HG03575 (cell line): ENCODE measurements around the gene FLAD1.
"Not testable (repeated sequence)": the region's sequence is repeated elsewhere in the genome, so short reads cannot be mapped to it uniquely, and the experiment has no call there.

Source experiments
- ATAC-seq: cut with Tn5 transposase; IDR thresholded peaks from one replicate; pipeline ENCODE4 v1.9.1; 2021; ENCODE audit not compliant: unreplicated experiment, insufficient number of reproducible peaks, low FRiP score; ENCODE audit errors: extremely low read depth

FLAD1 gene

GRCh38 chr1:154983776-154984466 lies 777 bp downstream of the FLAD1 start:
- ATAC-seq: no peak

GRCh38 chr1:154986736-154987135 lies 3.6 kb downstream of the FLAD1 start:
- ATAC-seq: not testable (repeated sequence)

GRCh38 chr1:154987326-154987725 lies 4.2 kb downstream of the FLAD1 start:
- ATAC-seq: no peak

- ATAC-seq: no peak
Observed at GRCh38 chr1:154988058-154988954, 5.2 kb downstream of the FLAD1 start.

- no peak for ATAC-seq
Observed at GRCh38 chr1:154989195-154989860, 6.2 kb downstream of the FLAD1 start.

- no peak for ATAC-seq
Observed at GRCh38 chr1:154990276-154990675, 7.1 kb downstream of the FLAD1 start.

- ATAC-seq: no peak
Observed at GRCh38 chr1:154992721-154993571, 9.8 kb downstream of the FLAD1 start.

- ATAC-seq: no peak
Observed at GRCh38 chr1:154993572-154994268, 10.6 kb downstream of the FLAD1 start, which contains the start of gene LENEP. TSS of gene LENEP (plus strand) at chr1:154993586. CDS start at chr1:154993608, 22 bp downstream.

- no peak for ATAC-seq
Observed at GRCh38 chr1:154994269-154994587, 11.1 kb downstream of the FLAD1 start.

- ATAC-seq: no peak
Observed at GRCh38 chr1:154994591-154994990, 11.4 kb downstream of the FLAD1 start.

- ATAC-seq: not testable (repeated sequence)
Observed at GRCh38 chr1:154995301-154995983, 12.3 kb downstream of the FLAD1 start.

GRCh38 chr1:154996966-154997701 lies 14.0 kb downstream of the FLAD1 start:
- no peak for ATAC-seq

- no peak for ATAC-seq
Observed at GRCh38 chr1:154998201-154998780, 15.1 kb downstream of the FLAD1 start.

- no peak for ATAC-seq
Observed at GRCh38 chr1:154998818-154999570, 15.8 kb downstream of the FLAD1 start.

- no peak for ATAC-seq
Observed at GRCh38 chr1:154999571-155000410, 16.6 kb downstream of the FLAD1 start.

- no peak for ATAC-seq
Observed at GRCh38 chr1:155000411-155000725, 17.2 kb downstream of the FLAD1 start.
